RWPE2 (cell line): ENCODE data around the gene SHOC1.
A peak's percentile ranks its signal among the peaks of the same experiment; 100 is the strongest.

Source experiments
- ATAC-seq: fragments of 200-7000 bp; cut with Tn5 transposase; 3 replicates; pipeline ENCODE4 v1.9.1; 2021; ENCODE audit warnings: low read depth
- DNase-seq: peaks from one replicate; pipeline ENCODE4 v3.0.0-alpha.2; 2020; ENCODE audit warnings: low spot score
- H3K27ac ChIP-seq: fragments of 450-650 bp; 2 replicates; pipeline ENCODE4 v1.5.1; 2017; ENCODE audit warnings: mild to moderate bottlenecking; ENCODE audit not compliant: poor library complexity, severe bottlenecking
- H3K27me3 ChIP-seq: fragments of 250-450 bp; sonication (Bioruptor Pico); 2 replicates; pipeline ENCODE4 v1.5.1; 2021; ENCODE audit warnings: mild to moderate bottlenecking, moderate library complexity; ENCODE audit not compliant: insufficient read depth, poor library complexity, severe bottlenecking
- H3K36me3 ChIP-seq: fragments of 250-450 bp; sonication (Bioruptor Pico); 2 replicates; pipeline ENCODE4 v1.5.1; 2020; ENCODE audit warnings: low read depth, mild to moderate bottlenecking, moderate library complexity
- H3K4me1 ChIP-seq: fragments of 250-450 bp; sonication (Bioruptor Pico); 2 replicates; pipeline ENCODE4 v1.5.1; 2021; ENCODE audit warnings: mild to moderate bottlenecking, moderate library complexity; ENCODE audit not compliant: insufficient read depth, poor library complexity, severe bottlenecking
- H3K4me3 ChIP-seq: fragments of 250-450 bp; sonication (Bioruptor Pico); 2 replicates; pipeline ENCODE4 v1.5.1; 2021; ENCODE audit warnings: mild to moderate bottlenecking, moderate library complexity; ENCODE audit not compliant: severe bottlenecking
- H3K9me3 ChIP-seq: fragments of 250-450 bp; sonication (Bioruptor Pico); 2 replicates; pipeline ENCODE4 v1.5.1; 2021; ENCODE audit warnings: mild to moderate bottlenecking, moderate library complexity; ENCODE audit not compliant: severe bottlenecking
- TF ChIP-seq, protein P1 (sequence below): fragments of 450-650 bp; IDR thresholded peaks from one replicate; pipeline ENCODE4 v1.5.1; 2017; ENCODE audit warnings: mild to moderate bottlenecking, moderate library complexity; ENCODE audit not compliant: poor library complexity, severe bottlenecking

SHOC1 gene

DNA sequence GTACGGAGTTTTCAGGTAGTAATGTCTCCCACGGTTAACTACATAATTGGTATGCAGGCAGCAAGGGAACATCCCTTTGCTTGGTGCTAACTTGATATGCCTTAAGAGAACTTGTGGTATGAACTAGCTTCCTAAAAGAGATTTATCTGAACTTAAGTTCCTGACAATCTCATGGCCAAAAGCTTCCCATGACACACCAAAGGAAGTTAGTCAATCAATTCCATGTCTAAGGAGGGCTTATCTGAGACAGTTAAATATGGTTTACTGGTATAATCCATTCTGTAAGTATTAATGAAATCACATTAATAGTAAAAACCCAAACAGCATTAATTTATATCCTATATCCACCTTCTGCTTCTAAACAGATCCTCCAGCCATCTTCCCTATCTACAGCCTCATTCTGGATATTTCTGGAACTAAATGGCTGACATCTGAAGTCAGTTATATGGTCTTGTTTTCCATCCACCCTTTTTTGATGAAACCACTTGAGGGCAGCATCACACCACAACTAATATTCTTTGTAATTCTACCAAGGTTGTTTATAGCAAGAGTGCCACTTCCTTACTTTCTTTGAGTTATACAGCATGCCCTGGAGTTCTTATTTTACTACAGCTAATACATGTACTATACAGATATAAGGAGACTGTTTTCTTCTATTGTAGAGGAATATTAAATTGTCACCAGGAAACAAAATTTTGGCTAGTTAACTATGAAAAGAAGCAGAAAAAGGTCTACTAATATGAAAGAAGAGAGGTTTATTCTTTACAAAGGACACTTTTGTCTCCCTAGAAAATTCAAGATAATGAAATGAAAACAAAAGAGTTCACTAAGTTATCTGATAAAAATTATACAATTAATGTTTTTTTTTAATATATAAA lies 34.7 kb downstream of the SHOC1 start:
- DNase-seq: no peak
- Histone ChIP-seq H3K36me3 (no peaks in the 10 kb centered on the region), H3K4me3 (no peak overlapping the region), H3K9me3 (no peaks in the 10 kb centered on the region), H3K27ac (no peak overlapping the region), H3K27me3 (no peaks in the 10 kb centered on the region), H3K4me1 (no peaks in the 10 kb centered on the region)
- TF ChIP-seq, protein P1, sequence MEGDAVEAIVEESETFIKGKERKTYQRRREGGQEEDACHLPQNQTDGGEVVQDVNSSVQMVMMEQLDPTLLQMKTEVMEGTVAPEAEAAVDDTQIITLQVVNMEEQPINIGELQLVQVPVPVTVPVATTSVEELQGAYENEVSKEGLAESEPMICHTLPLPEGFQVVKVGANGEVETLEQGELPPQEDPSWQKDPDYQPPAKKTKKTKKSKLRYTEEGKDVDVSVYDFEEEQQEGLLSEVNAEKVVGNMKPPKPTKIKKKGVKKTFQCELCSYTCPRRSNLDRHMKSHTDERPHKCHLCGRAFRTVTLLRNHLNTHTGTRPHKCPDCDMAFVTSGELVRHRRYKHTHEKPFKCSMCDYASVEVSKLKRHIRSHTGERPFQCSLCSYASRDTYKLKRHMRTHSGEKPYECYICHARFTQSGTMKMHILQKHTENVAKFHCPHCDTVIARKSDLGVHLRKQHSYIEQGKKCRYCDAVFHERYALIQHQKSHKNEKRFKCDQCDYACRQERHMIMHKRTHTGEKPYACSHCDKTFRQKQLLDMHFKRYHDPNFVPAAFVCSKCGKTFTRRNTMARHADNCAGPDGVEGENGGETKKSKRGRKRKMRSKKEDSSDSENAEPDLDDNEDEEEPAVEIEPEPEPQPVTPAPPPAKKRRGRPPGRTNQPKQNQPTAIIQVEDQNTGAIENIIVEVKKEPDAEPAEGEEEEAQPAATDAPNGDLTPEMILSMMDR: peak; percentile 88
- peak; percentile 82 for ATAC-seq

GRCh38 chr9:111754800-111755199 lies 39.9 kb downstream of the SHOC1 start:
- TF ChIP-seq, protein P1: no peak
- Histone ChIP-seq H3K27ac (no peak overlapping the region), H3K4me3 (no peak overlapping the region), H3K27me3 (no peaks in the 10 kb centered on the region), H3K36me3 (no peaks in the 10 kb centered on the region), H3K4me1 (no peaks in the 10 kb centered on the region), H3K9me3 (peaks cover 16% of the 10 kb centered on the region)
- ATAC-seq (no peak), DNase-seq (no peak)

- TF ChIP-seq, protein P1: no peak
- no peaks in the 10 kb centered on the region for H3K4me1 ChIP-seq
- DNase-seq (no peak), ATAC-seq (no peak)
- no peaks in the 10 kb centered on the region for H3K27me3 ChIP-seq
- H3K9me3 ChIP-seq: peaks cover 16% of the 10 kb centered on the region
- no peak overlapping the region for H3K4me3 ChIP-seq
- no peaks in the 10 kb centered on the region for H3K36me3 ChIP-seq
- H3K27ac ChIP-seq: no peak overlapping the region
Measured at GRCh38 chr9:111752455-111752854, 42.3 kb downstream of the SHOC1 start.
